SK-N-SH treated with all-trans-retinoic acid at 6 μM for 48 hours (cell line): ENCODE measurements around the gene CACNA1D.

Experiments used
- ATAC-seq: fragments of 200-7000 bp; cut with Tn5 transposase; 3 replicates; pipeline ENCODE4 v1.9.1; 2020; ENCODE audit warnings: mild to moderate bottlenecking, moderate library complexity
- BACH2 ChIP-seq: fragments of 250-450 bp; sonication (Bioruptor Pico); IDR thresholded peaks from 2 replicates; pipeline ENCODE4 v1.9.0; 2021; ENCODE audit warnings: mild to moderate bottlenecking, borderline replicate concordance
- CSDC2 ChIP-seq: fragments of 250-450 bp; sonication (Bioruptor Pico); IDR thresholded peaks from 2 replicates; pipeline ENCODE4 v1.5.0; 2020; ENCODE audit warnings: mild to moderate bottlenecking, moderate library complexity
- ESRRG ChIP-seq: fragments of 250-450 bp; sonication (Bioruptor Pico); IDR thresholded peaks from 2 replicates; pipeline ENCODE4 v1.6.1; 2021; ENCODE audit warnings: mild to moderate bottlenecking
- GLIS3 ChIP-seq: fragments of 250-450 bp; sonication (Bioruptor Pico); IDR thresholded peaks from 2 replicates; pipeline ENCODE4 v1.5.0; 2020; ENCODE audit warnings: mild to moderate bottlenecking, moderate library complexity
- ISL1 ChIP-seq: fragments of 250-450 bp; sonication (Bioruptor Pico); IDR thresholded peaks from 2 replicates; pipeline ENCODE4 v2.1.2; 2022; ENCODE audit warnings: mild to moderate bottlenecking, moderate library complexity
- PPARA ChIP-seq: fragments of 250-450 bp; sonication (Bioruptor Pico); IDR thresholded peaks from 2 replicates; pipeline ENCODE4 v1.5.0; 2020; ENCODE audit warnings: mild to moderate bottlenecking, borderline replicate concordance
- SNAI2 ChIP-seq: fragments of 250-450 bp; sonication (Bioruptor Pico); IDR thresholded peaks from 2 replicates; pipeline ENCODE4 v1.5.0; 2020; ENCODE audit warnings: mild to moderate bottlenecking, moderate library complexity
- TCF4 ChIP-seq: fragments of 250-450 bp; sonication (Bioruptor Pico); IDR thresholded peaks from 2 replicates; pipeline ENCODE4 v1.8.0; 2021; ENCODE audit warnings: mild to moderate bottlenecking, moderate library complexity, borderline replicate concordance
- TOX ChIP-seq: fragments of 250-450 bp; sonication (Bioruptor Pico); IDR thresholded peaks from 2 replicates; pipeline ENCODE4 v1.8.0; 2021; ENCODE audit warnings: mild to moderate bottlenecking, moderate library complexity, borderline replicate concordance
- ZC3H10 ChIP-seq: fragments of 250-450 bp; sonication (Bioruptor Pico); IDR thresholded peaks from 2 replicates; pipeline ENCODE4 v1.5.1; 2021; ENCODE audit warnings: mild to moderate bottlenecking, moderate library complexity
- ZFP3 ChIP-seq: fragments of 250-450 bp; sonication (Bioruptor Pico); IDR thresholded peaks from 2 replicates; pipeline ENCODE4 v1.5.0; 2020; ENCODE audit warnings: mild to moderate bottlenecking, moderate library complexity
- ZFP30 ChIP-seq: fragments of 450-650 bp; formaldehyde crosslinking; IDR thresholded peaks from 2 replicates; pipeline ENCODE4 v1.5.0; 2022; ENCODE audit warnings: mild to moderate bottlenecking, moderate library complexity
- ZNF565 ChIP-seq: fragments of 450-650 bp; formaldehyde crosslinking; conservative IDR thresholded peaks from 2 replicates; pipeline ENCODE4 v1.5.0; 2020; ENCODE audit warnings: low read depth, mild to moderate bottlenecking, moderate library complexity
- ZNF70 ChIP-seq: fragments of 450-650 bp; formaldehyde crosslinking; IDR thresholded peaks from 2 replicates; pipeline ENCODE4 v1.5.0; 2020; ENCODE audit warnings: mild to moderate bottlenecking, moderate library complexity
- ZNF8 ChIP-seq: fragments of 450-650 bp; formaldehyde crosslinking; IDR thresholded peaks from 2 replicates; pipeline ENCODE4 v1.5.0; 2020; ENCODE audit warnings: mild to moderate bottlenecking, moderate library complexity
- TF ChIP-seq, protein P1 (sequence below): fragments of 250-450 bp; sonication (Bioruptor Pico); IDR thresholded peaks from 2 replicates; pipeline ENCODE4 v1.8.0; 2021; ENCODE audit warnings: low read depth, mild to moderate bottlenecking, moderate library complexity, borderline replicate concordance
- TF ChIP-seq, protein P2 (sequence below): fragments of 250-450 bp; sonication (Bioruptor Pico); IDR thresholded peaks from 2 replicates; pipeline ENCODE4 v1.5.1; 2020; ENCODE audit warnings: low read depth, mild to moderate bottlenecking, moderate library complexity
- TF ChIP-seq, protein P3 (sequence below): fragments of 250-450 bp; sonication (Bioruptor Pico); IDR thresholded peaks from 2 replicates; pipeline ENCODE4 v1.8.0; 2020; ENCODE audit warnings: mild to moderate bottlenecking, moderate library complexity, borderline replicate concordance
- TF ChIP-seq, protein P4 (sequence below): fragments of 250-450 bp; sonication (Bioruptor Pico); IDR thresholded peaks from 2 replicates; pipeline ENCODE4 v1.5.0; 2020; ENCODE audit warnings: mild to moderate bottlenecking, moderate library complexity

CACNA1D gene

DNA sequence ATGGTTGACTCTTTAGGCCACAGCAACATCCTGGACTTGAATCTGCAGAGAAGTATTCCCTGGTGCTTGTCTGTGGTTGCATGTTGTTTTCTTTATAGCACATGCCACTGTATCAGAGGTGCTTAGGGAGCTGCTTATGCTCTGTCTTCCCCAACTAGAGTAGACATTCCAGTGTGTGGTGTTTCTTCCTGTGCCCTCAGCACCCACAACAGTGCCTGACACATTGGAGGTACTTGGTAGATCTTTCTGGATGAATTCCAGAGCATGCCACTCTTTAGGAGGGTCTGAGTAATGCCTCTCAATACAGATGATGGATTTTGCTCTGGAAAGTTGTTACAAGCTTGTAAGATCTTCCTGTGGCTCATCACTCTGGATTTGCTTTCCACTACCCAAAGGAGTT is 234.2 kb downstream of the CACNA1D start:
- ATAC-seq: no peak

DNA sequence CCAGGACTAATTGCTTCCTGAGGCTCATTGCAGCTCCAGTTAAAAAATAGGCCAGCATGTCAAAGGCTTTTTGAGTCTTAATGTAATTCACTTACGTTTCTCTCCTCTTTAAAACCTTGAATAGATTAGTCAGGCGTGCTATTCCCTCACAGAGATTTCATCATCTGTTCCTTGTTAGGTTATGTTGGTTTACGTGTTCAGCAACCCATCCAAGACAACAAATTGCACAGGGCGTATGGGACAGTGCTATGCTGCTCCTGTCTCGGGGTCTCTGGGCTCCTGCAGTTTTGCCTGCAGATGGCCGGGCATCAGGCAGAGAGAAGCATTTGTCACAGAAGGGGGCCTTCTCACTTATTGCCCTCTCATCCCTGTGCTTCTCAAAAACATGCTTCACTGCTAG is 234.7 kb downstream of the CACNA1D start:
- TF ChIP-seq ZFP30 (CRISPR knock-in tag) (no peak), ZNF70 (no peak), ZNF565 (CRISPR knock-in tag) (no peak), ESRRG (CRISPR knock-in tag) (no peak), ZFP3 (CRISPR knock-in tag) (no peak), TCF4 (no peak), PPARA (CRISPR knock-in tag) (no peak), BACH2 (CRISPR knock-in tag) (no peak), SNAI2 (CRISPR knock-in tag) (no peak)
- TF ChIP-seq, protein P1, sequence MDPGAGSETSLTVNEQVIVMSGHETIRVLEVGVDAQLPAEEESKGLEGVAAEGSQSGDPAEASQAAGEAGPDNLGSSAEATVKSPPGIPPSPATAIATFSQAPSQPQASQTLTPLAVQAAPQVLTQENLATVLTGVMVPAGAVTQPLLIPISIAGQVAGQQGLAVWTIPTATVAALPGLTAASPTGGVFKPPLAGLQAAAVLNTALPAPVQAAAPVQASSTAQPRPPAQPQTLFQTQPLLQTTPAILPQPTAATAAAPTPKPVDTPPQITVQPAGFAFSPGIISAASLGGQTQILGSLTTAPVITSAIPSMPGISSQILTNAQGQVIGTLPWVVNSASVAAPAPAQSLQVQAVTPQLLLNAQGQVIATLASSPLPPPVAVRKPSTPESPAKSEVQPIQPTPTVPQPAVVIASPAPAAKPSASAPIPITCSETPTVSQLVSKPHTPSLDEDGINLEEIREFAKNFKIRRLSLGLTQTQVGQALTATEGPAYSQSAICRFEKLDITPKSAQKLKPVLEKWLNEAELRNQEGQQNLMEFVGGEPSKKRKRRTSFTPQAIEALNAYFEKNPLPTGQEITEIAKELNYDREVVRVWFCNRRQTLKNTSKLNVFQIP (CRISPR knock-in tag): no peak
- TF ChIP-seq, protein P2, sequence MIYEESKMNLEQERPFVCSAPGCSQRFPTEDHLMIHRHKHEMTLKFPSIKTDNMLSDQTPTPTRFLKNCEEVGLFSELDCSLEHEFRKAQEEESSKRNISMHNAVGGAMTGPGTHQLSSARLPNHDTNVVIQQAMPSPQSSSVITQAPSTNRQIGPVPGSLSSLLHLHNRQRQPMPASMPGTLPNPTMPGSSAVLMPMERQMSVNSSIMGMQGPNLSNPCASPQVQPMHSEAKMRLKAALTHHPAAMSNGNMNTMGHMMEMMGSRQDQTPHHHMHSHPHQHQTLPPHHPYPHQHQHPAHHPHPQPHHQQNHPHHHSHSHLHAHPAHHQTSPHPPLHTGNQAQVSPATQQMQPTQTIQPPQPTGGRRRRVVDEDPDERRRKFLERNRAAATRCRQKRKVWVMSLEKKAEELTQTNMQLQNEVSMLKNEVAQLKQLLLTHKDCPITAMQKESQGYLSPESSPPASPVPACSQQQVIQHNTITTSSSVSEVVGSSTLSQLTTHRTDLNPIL (CRISPR knock-in tag): no peak
- TF ChIP-seq, protein P3, sequence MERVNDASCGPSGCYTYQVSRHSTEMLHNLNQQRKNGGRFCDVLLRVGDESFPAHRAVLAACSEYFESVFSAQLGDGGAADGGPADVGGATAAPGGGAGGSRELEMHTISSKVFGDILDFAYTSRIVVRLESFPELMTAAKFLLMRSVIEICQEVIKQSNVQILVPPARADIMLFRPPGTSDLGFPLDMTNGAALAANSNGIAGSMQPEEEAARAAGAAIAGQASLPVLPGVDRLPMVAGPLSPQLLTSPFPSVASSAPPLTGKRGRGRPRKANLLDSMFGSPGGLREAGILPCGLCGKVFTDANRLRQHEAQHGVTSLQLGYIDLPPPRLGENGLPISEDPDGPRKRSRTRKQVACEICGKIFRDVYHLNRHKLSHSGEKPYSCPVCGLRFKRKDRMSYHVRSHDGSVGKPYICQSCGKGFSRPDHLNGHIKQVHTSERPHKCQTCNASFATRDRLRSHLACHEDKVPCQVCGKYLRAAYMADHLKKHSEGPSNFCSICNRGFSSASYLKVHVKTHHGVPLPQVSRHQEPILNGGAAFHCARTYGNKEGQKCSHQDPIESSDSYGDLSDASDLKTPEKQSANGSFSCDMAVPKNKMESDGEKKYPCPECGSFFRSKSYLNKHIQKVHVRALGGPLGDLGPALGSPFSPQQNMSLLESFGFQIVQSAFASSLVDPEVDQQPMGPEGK: no peak
- TF ChIP-seq, protein P4, sequence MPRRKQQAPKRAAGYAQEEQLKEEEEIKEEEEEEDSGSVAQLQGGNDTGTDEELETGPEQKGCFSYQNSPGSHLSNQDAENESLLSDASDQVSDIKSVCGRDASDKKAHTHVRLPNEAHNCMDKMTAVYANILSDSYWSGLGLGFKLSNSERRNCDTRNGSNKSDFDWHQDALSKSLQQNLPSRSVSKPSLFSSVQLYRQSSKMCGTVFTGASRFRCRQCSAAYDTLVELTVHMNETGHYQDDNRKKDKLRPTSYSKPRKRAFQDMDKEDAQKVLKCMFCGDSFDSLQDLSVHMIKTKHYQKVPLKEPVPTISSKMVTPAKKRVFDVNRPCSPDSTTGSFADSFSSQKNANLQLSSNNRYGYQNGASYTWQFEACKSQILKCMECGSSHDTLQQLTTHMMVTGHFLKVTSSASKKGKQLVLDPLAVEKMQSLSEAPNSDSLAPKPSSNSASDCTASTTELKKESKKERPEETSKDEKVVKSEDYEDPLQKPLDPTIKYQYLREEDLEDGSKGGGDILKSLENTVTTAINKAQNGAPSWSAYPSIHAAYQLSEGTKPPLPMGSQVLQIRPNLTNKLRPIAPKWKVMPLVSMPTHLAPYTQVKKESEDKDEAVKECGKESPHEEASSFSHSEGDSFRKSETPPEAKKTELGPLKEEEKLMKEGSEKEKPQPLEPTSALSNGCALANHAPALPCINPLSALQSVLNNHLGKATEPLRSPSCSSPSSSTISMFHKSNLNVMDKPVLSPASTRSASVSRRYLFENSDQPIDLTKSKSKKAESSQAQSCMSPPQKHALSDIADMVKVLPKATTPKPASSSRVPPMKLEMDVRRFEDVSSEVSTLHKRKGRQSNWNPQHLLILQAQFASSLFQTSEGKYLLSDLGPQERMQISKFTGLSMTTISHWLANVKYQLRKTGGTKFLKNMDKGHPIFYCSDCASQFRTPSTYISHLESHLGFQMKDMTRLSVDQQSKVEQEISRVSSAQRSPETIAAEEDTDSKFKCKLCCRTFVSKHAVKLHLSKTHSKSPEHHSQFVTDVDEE (CRISPR knock-in tag): no peak
- no peak for ATAC-seq

More for the DNA sequence above, 234.2 kb downstream of the CACNA1D start:
- TF ChIP-seq ESRRG (CRISPR knock-in tag) (no peak), ISL1 (CRISPR knock-in tag) (no peak)

DNA sequence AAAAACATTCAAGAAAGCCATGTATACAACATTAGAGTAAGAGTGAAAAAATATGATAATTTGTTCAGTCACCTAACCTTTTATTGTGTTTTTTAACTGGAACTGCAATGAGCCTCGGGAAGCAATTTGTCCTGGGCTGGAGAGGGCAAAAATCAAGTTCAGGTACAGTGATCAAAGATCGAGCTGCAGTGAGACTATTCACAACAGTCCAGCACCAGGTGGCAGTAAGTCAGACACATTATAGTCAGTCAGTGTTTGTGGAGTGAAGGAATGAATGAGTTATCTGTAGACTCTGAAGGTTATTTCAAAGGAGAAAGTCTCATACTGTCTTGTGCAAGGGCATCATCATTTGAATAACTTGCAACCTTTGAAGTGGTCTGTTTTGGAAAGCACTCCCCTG is 235.2 kb downstream of the CACNA1D start:
- TF ChIP-seq TCF4: no peak
- TF ChIP-seq GLIS3: no peak
- TF ChIP-seq ZC3H10 (CRISPR knock-in tag): no peak
- no peak for TF ChIP-seq CSDC2 (CRISPR knock-in tag)
- TF ChIP-seq TOX: no peak
- TF ChIP-seq ZFP30 (CRISPR knock-in tag): no peak
- TF ChIP-seq ISL1 (CRISPR knock-in tag): no peak
- TF ChIP-seq, protein P1 (CRISPR knock-in tag): no peak
- TF ChIP-seq, protein P2 (CRISPR knock-in tag): no peak
- no peak for TF ChIP-seq ZNF8 (CRISPR knock-in tag)
- no peak for TF ChIP-seq SNAI2 (CRISPR knock-in tag)
- ATAC-seq: no peak
